SK-N-DZ (cell line): ENCODE data around the gene STK32C.

ENCODE experiments used
- DNase-seq: peaks from one replicate; pipeline ENCODE4 v3.0.0-alpha.2; 2015; ENCODE audit warnings: low spot score

The STK32C gene

GRCh38 chr10:132282667-132283603 lies 24.8 kb downstream of the STK32C start:
- peak; percentile 66 for DNase-seq

- peak; percentile 47 for DNase-seq
Measured at GRCh38 chr10:132281915-132282666, 25.7 kb downstream of the STK32C start.

GRCh38 chr10:132280646-132281074 lies 27.1 kb downstream of the STK32C start:
- DNase-seq = no peak

- no peak for DNase-seq
Measured at GRCh38 chr10:132279873-132280645, 27.7 kb downstream of the STK32C start.

GRCh38 chr10:132277311-132277741 lies 30.4 kb downstream of the STK32C start:
- no peak for DNase-seq

GRCh38 chr10:132276706-132277105 lies 31.0 kb downstream of the STK32C start:
- no peak for DNase-seq

- no peak for DNase-seq
Measured at GRCh38 chr10:132276179-132276675, 31.5 kb downstream of the STK32C start.

- no peak for DNase-seq
Measured at GRCh38 chr10:132275426-132276178, 32.1 kb downstream of the STK32C start.

GRCh38 chr10:132274986-132275385 lies 32.8 kb downstream of the STK32C start:
- no peak for DNase-seq

- DNase-seq = no peak
Measured at GRCh38 chr10:132274581-132274980, 33.2 kb downstream of the STK32C start.

GRCh38 chr10:132273966-132274365 lies 33.8 kb downstream of the STK32C start:
- DNase-seq = no peak

GRCh38 chr10:132273304-132273944 lies 34.3 kb downstream of the STK32C start:
- no peak for DNase-seq

- DNase-seq = no peak
Measured at GRCh38 chr10:132272231-132272971, 35.3 kb downstream of the STK32C start.

GRCh38 chr10:132271458-132272230 lies 36.1 kb downstream of the STK32C start:
- DNase-seq = no peak

GRCh38 chr10:132270721-132271457 lies 36.9 kb downstream of the STK32C start:
- DNase-seq = no peak

GRCh38 chr10:132270256-132270655 lies 37.5 kb downstream of the STK32C start:
- DNase-seq = no peak

- peak; percentile 82 for DNase-seq
Measured at GRCh38 chr10:132269266-132270230, 38.2 kb downstream of the STK32C start.
